ENCODE data around the gene HELLS. TPM values are rescaled to one million over a fixed set of nuclear protein-coding genes. Genes with fewer than 3 reads are reported as not detected.

The HELLS gene
- total RNA-seq, 1 donor from 2014 or later = 25.1 TPM

GRCh38 chr10:94614558-94614957 is 69.0 kb downstream of the HELLS start:
- Histone ChIP-seq H3K27me3 (no peaks in the 10 kb centered on the region), H3K27ac (no peak overlapping the region), H3K4me1 (no peaks in the 10 kb centered on the region), H3K9me3 (no peaks in the 10 kb centered on the region), H3K4me3 (no peak overlapping the region), H3K36me3 (no peaks in the 10 kb centered on the region)
- intact Hi-C loops (cut with DNase I) = no loop called here
- TF ChIP-seq CTCF (IDR thresholded peaks at IDR 0.05) = no peak
- DNase-seq (ENCODE audit: low spot score in 2 of 2) = no peak

- no peak for TF ChIP-seq CTCF (IDR thresholded peaks at IDR 0.05)
Observed at GRCh38 chr10:94617389-94617944, 71.9 kb downstream of the HELLS start.

GRCh38 chr10:94622666-94623205 is 77.1 kb downstream of the HELLS start:
- Histone ChIP-seq H3K27ac (no peak overlapping the region), H3K4me3 (no peak overlapping the region), H3K4me1 (no peaks in the 10 kb centered on the region), H3K36me3 (no peaks in the 10 kb centered on the region), H3K9me3 (no peaks in the 10 kb centered on the region), H3K27me3 (no peaks in the 10 kb centered on the region)
- intact Hi-C loops (cut with DNase I) = no loop called here
- TF ChIP-seq CTCF (IDR thresholded peaks at IDR 0.05) = no peak
- DNase-seq (ENCODE audit: low spot score in 2 of 2) = no peak

More at GRCh38 chr10:94617389-94617944, 71.9 kb downstream of the HELLS start:
- Histone ChIP-seq H3K9me3 (no peaks in the 10 kb centered on the region), H3K4me3 (no peak overlapping the region), H3K27ac (no peak overlapping the region), H3K4me1 (no peaks in the 10 kb centered on the region), H3K27me3 (no peaks in the 10 kb centered on the region), H3K36me3 (no peaks in the 10 kb centered on the region)
- intact Hi-C loops (cut with DNase I) = no loop called here
- no peak for DNase-seq (ENCODE audit: low spot score in 2 of 2)

- intact Hi-C loops (cut with DNase I) = no loop called here
- Histone ChIP-seq H3K4me3 (no peak overlapping the region), H3K9me3 (no peaks in the 10 kb centered on the region), H3K4me1 (no peaks in the 10 kb centered on the region), H3K27me3 (no peaks in the 10 kb centered on the region), H3K36me3 (no peaks in the 10 kb centered on the region), H3K27ac (no peak overlapping the region)
- DNase-seq (ENCODE audit: low spot score in 2 of 2) = no peak
- no peak for TF ChIP-seq CTCF (IDR thresholded peaks at IDR 0.05)
Observed at GRCh38 chr10:94623572-94623971, 78.0 kb downstream of the HELLS start.

GRCh38 chr10:94626476-94626875 is 80.9 kb downstream of the HELLS start:
- intact Hi-C loops (cut with DNase I) = no loop called here
- Histone ChIP-seq H3K4me3 (no peak overlapping the region), H3K27ac (no peak overlapping the region), H3K4me1 (no peaks in the 10 kb centered on the region), H3K27me3 (no peaks in the 10 kb centered on the region), H3K9me3 (no peaks in the 10 kb centered on the region), H3K36me3 (no peaks in the 10 kb centered on the region)
- TF ChIP-seq CTCF (IDR thresholded peaks at IDR 0.05) = no peak
- no peak for DNase-seq (ENCODE audit: low spot score in 2 of 2)

GRCh38 chr10:94627511-94627910 is 81.9 kb downstream of the HELLS start:
- intact Hi-C loops (cut with DNase I) = no loop called here
- Histone ChIP-seq H3K9me3 (no peaks in the 10 kb centered on the region), H3K4me1 (no peaks in the 10 kb centered on the region), H3K36me3 (no peaks in the 10 kb centered on the region), H3K4me3 (no peak overlapping the region), H3K27me3 (no peaks in the 10 kb centered on the region), H3K27ac (no peak overlapping the region)
- DNase-seq (ENCODE audit: low spot score in 2 of 2) = no peak
- no peak for TF ChIP-seq CTCF (IDR thresholded peaks at IDR 0.05)
